H1 (cell line): Measurements from ENCODE around the gene ZNF148. TPM values are rescaled to one million over a fixed set of nuclear protein-coding genes. Genes with fewer than 3 reads are reported as not detected.

Source experiments
- CHD1 ChIP-seq: IDR thresholded peaks from 2 replicates; pipeline ENCODE4 v1.6.1; 2012; ENCODE audit warnings: low read depth, low read length, improper control_type of control experiment
- CTCF ChIP-seq, 3 experiments: IDR thresholded peaks; 1 replicate in 2 of 3; 2 replicates in 1 of 3; pipeline versions ENCODE4 v1.5.1 to v1.6.1; 2011; ENCODE audit warnings: low read length in 3 of 3, mild to moderate bottlenecking in 3 of 3, inconsistent platforms in 2 of 3, low read depth in 1 of 3, moderate library complexity in 1 of 3; ENCODE audit not compliant: insufficient read depth in 1 of 3; ENCODE audit errors: control extremely low read depth in 1 of 3
- FOSL1 ChIP-seq: IDR thresholded peaks from 2 replicates; pipeline ENCODE4 v1.6.1; 2011; ENCODE audit warnings: mild to moderate bottlenecking, low read depth, low read length, moderate library complexity; ENCODE audit not compliant: insufficient read depth
- GTF2F1 ChIP-seq: IDR thresholded peaks from 2 replicates; pipeline ENCODE4 v1.6.1; 2012; ENCODE audit warnings: low read depth, low read length, improper control_type of control experiment, borderline replicate concordance
- JUND ChIP-seq: IDR thresholded peaks from 2 replicates; pipeline ENCODE4 v1.6.1; 2011; ENCODE audit warnings: mild to moderate bottlenecking, improper control_type of control experiment, low read length
- RFX5 ChIP-seq: IDR thresholded peaks from 2 replicates; pipeline ENCODE4 v1.6.1; 2011; ENCODE audit warnings: low read depth, low read length, improper control_type of control experiment, borderline replicate concordance
- SAP30 ChIP-seq: fragments of 300-600 bp; sonication (generic); IDR thresholded peaks from 2 replicates; pipeline ENCODE4 v1.7.1; 2012; ENCODE audit warnings: low read length, moderate library complexity, mild to moderate bottlenecking, inconsistent platforms; ENCODE audit not compliant: insufficient read depth, insufficient replicate concordance
- SP4 ChIP-seq: IDR thresholded peaks from 2 replicates; pipeline ENCODE4 v1.6.1; 2012; ENCODE audit warnings: low read length, inconsistent platforms
- TAF7 ChIP-seq: optimal IDR thresholded peaks from 2 replicates; pipeline ENCODE3; 2011; ENCODE audit warnings: low read depth, mild to moderate bottlenecking, inconsistent platforms, low read length, moderate library complexity, borderline replicate concordance
- ZNF274 ChIP-seq: IDR thresholded peaks from 2 replicates; pipeline ENCODE4 v1.7.0; 2012; ENCODE audit warnings: low read length, borderline replicate concordance; ENCODE audit errors: extremely low read depth
- polyA plus RNA-seq, 7 experiments: library from polyadenylated mRNA; depleted of rRNA in 3 of 7; stranded (reverse) in 5 of 7; unstranded in 2 of 7; fragments of >200 nt in 5 of 7; fragments of 200-250 nt in 2 of 7; gene quantifications; 1 replicate in 5 of 7; 2 replicates in 1 of 7; 4 replicates in 1 of 7; pipeline versions ENCODE4 v1.2.1 to v1.2.3, GENCODE V29; 2011 to 2013; ENCODE audit warnings: missing spikeins in 2 of 7, mixed read lengths in 2 of 7
- total RNA-seq: library from RNA; stranded (reverse); fragmentation: NEBNext Ultra II Directional; extraction: Animal tissue kit (Norgen Biotek cat#: 25700); gene quantifications from 2 replicates; pipeline ENCODE4 v1.2.1, GENCODE V29; 2021

Gene ZNF148
- total and polyA plus RNA-seq, 2 of the 8 experiments (the other 6 are each of a cell fraction or from before 2014, with no cell fraction given): 3.7 to 22.6 TPM

- no peak for TF ChIP-seq CTCF (IDR thresholded peaks at IDR 0.05; ENCODE audit: control extremely low read depth in 1 of 3, insufficient read depth in 1 of 3, low read depth in 1 of 3, low read length in 3 of 3)
- no peak for TF ChIP-seq GTF2F1
- TF ChIP-seq SP4: no peak
- TF ChIP-seq RFX5: no peak
- TF ChIP-seq FOSL1: no peak
- TF ChIP-seq CHD1: no peak
- TF ChIP-seq TAF7: no peak
- no peak for TF ChIP-seq JUND
- TF ChIP-seq SAP30: no peak
- no peak for TF ChIP-seq ZNF274
Measured at GRCh38 chr3:125191256-125191655, 183.9 kb downstream of the ZNF148 start (continued).
